ENCODE measurements around the gene FCHSD2.
A peak's percentile ranks its signal among the peaks of the same experiment; 100 is the strongest.
"Not testable (repeated sequence)": the region's sequence is repeated elsewhere in the genome, so short reads cannot be mapped to it uniquely, and the experiment has no call there.

Gene FCHSD2

DNA sequence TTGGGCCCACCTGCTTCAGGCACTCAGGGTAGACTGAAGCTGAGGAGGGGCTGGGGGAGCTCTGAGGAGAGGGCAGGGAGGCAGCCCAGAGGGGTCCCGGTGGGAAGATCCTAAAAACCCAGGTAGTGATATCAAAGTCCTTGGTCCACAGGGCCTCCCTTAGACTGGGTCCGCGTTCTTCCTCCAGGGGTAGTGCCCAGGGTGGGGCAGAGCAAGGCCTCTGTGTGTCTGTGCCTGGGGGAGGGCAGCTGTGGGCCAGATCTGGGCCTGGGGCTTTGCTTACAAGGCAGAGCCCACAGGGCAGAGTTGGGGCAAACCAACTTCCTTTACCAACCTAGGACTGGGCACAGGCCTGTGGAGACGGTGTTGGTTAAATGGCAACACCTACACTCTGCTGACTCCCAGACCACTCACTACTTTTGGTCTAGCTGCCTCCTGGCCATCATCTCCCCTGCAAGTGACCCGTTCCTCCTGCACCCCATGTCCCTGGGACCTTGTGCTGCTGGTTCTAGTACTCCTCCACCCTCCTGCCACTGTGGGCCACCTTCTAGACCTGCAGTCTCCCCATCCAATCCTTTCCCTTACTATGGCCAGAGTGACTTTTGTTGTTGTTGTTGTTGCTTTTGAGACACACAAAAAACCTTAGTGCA lies 312.1 kb downstream of the FCHSD2 start:
- no peak for DNase-seq

DNA sequence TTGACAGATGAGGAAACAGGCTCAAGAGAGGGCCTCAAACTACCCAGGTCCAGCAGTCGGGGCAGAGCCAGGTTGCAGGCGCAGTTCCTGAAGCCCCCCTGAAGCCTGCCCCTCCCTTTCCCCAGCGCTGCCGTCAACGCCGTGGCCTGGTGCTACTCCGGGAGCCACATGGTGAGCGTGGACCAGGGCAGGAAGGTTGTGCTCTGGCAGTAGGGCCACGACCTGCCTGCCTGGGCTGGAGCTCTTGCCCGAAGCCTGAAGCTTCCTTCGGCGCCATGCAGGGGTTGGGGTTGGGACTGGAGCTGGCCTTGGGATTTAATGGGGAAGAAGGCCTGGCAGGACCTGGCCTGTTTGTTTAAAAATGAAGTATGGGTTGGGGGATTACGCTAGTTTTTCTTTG lies 312.9 kb downstream of the FCHSD2 start:
- DNase-seq: no peak

DNA sequence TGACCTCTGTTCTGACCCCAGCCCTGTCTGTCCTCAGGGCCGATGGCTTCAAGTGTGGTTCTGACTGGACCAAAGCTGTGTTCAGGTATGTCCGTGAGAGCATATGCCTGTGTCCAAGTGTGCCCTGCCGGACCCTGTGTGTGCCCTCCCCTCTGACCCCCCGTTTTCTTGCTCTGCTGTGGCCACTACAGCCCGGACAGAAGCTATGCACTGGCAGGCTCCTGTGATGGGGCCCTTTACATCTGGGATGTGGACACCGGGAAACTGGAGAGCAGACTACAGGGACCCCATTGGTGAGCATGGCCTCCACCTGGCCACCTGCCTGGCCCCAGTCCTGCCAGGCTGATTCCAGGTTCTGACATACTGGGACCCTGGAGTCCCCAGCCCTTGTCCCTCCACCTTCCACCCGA lies 313.4 kb downstream of the FCHSD2 start:
- no peak for DNase-seq

DNA sequence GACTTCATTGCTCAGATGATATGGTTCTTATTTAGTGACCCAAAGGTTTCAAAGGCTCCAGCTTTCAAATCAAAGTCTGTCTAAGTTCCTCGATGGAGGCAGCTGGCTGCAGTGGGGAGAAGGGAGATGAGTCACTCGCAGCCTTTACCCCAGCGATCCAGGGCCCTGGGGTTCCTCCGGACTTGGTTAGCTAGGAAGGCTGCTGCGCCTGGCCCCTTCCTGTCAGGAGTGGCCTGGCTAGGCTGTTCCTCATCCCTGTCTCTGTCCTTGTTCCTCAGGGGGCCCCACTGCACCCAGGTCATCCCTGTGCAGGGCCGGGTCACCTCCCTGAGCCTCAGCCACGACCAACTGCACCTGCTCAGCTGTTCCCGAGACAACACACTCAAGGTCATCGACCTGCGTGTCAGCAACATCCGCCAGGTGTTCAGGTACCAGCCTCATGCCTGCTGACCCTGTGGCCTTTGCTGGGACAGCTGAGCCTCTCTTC lies 314.0 kb downstream of the FCHSD2 start:
- no peak for DNase-seq

DNA sequence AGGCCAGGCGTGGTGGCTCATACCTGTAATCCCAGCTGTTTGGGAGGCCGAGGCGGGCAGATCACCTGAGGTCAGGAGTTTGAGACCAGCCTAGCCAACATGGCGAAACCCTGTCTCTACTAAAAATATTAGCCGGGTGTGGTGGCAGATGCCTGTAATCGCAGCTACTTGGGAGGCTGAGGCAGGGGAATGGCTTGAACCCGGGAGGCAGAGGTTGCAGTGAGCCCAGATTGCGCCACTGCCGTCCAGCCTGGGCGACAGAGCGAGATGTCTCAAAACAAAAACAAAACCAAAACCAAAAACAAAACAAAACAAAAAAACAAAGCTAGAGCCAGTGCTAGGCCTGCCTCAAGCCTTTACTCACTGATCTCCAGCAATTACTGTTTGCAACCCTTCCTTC lies 314.5 kb downstream of the FCHSD2 start:
- not testable (repeated sequence) for DNase-seq

DNA sequence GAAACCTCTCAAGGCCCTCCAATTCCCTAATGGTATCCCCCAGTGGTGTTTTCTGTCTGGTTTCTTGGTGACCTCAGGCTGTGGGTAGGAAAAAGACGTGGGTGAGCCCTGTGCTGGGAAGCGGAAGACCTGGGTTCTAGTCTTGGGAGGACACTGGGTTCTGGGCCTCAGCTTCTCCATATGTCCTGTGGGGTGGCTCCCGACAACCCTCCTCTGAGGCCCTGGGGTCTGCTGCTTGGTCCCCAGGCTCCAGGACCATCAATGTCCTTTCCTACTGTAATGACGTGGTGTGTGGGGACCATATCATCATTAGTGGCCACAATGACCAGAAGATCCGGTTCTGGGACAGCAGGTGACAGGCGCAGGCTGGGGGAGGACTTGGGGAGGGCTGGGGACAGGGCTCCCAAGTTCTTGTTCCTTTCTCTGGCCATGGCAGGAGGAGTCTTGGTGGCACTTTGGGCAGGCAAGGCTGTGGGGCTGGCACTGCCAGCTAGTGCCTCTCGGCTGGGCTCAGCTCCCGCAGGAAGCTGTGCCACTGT lies 315.1 kb downstream of the FCHSD2 start:
- DNase-seq: no peak

DNA sequence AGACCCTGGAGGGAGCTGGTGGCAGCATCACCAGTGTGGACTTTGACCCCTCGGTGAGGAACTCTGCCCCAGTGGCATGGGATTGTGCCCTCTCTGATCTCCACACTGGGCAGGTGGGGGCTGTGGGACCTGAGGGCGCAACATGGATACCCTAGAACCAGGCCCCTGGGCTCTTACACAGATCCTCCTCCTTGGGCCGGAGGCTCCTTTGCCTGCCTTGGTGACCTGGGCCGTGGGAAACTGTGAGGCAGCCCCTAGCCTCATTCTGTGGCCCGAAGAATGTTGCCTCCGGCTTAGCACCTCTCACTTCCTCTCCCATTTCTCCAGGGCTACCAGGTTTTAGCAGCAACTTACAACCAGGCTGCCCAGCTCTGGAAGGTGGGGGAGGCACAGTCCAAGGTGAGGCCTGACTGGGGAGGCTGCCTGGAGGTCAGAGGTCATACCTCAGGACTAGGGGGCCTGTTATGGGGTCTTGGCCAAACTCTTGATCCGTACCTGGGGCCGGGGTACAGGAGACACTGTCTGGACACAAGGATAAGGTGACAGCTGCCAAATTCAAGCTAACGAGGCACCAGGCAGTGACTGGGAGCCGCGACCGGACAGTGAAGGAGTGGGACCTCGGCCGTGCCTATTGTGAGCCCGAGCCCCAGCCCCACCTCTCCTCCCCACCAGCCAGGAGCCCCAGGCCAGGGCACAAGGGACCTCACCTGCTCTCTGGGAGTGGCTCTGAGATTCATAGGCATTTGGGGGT lies 315.8 kb downstream of the FCHSD2 start:
- no peak for DNase-seq

DNA sequence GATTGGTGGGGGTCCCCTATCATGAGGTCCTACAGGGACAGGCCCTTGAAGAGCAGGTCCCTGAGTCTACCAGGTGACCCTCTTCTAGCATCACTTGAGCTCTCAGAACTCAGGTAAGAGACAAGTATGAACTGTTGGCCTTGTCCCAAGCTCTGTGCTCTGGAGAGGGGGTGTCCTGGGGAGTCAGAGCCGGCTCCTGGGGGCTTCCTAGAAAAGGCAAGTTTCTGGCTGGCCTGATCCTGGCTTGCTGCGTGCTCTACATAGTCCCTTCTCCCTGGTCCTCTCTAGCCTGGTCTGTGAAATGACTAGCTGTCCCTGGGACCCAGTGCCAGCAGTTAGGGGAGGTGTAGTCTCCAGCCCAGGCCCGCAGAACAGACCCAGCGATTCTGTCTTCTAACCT lies 316.5 kb downstream of the FCHSD2 start:
- no peak for DNase-seq

DNA sequence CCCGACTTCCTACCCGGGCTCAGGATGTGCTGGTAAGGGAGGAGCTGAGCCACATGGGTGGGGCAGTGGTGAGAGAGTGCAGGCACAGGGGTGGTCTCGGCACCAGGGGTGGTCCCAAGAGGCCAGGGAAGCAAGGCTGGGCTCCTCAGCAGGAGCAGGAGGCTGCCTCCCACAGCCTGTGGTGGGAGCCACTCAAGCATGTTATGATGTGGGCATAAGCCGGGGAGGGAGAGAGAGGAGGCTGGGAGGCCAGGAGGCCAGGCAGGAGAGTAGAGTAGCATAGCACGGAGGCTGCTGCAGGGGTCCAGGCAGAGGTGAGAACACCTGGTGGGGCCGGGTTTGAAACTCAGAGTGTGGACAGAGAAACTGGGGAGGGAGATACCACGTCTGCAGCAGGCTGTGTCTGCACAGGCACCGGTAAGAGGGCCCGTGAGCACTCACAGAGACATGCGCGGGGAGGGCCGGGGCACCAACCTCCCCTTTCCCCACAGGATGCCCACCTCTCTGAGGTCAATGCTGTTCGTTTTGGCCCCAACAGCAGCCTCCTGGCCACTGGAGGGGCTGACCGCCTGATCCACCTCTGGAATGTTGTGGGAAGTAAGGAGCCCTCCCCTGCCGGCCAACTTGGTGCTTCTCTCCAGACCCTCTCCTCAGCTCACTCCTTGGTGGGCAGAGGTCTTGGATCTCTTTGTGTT lies 317.2 kb downstream of the FCHSD2 start:
- no peak for DNase-seq

DNA sequence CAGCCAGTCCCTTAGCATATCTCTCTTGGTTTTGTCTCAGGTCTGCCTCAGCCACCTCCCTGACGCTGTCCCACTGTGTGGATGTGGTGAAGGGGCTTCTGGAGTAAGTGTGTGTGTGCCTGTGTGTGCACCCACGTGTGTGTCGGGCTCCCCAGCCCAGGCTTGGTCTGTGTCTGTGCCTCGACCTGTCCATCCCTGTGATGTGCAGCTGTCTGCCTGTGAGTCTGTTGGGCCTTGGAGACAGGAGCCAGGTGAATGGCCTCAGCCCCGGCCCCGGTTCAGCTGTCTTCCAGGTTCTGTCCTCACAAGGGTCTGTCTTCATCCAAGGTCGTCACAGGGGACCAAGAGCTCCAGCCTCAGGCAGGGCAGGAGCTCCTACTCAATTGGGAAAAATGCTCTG lies 318.1 kb downstream of the FCHSD2 start:
- no peak for DNase-seq

DNA sequence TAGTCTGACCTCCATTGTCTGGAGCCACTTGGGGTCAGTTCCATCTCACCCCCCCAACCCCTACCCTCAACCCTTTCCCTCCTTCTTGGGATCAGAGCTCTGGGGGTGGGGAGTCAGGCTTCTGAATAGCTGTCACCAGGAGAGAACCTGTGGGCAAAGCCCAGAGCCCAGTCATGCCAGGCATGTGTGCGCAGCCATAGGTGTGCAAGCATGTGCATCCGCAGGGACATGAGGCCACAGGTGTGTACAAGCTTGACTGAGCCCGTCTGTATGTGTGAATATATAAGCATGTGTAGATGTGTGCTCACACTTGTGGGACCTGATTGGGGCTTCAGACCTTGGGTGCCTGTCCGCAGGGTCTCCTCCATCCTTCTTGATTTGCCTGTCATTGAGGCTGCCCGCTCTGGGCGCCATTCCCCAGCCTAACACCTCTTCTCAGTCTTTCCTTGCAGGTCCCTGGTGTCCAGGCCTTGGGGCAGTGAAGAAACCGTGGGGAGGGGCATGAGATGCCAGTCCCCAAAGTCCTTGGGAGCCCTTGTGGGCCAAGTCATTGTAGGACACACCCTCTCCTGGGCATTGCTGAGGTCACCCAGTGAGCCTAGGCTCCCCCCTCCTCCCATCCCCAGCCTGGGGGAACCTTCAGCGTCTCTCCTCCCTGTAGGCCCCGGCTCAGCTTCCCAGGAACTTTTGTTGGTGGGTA lies 318.9 kb downstream of the FCHSD2 start:
- no peak for DNase-seq

DNA sequence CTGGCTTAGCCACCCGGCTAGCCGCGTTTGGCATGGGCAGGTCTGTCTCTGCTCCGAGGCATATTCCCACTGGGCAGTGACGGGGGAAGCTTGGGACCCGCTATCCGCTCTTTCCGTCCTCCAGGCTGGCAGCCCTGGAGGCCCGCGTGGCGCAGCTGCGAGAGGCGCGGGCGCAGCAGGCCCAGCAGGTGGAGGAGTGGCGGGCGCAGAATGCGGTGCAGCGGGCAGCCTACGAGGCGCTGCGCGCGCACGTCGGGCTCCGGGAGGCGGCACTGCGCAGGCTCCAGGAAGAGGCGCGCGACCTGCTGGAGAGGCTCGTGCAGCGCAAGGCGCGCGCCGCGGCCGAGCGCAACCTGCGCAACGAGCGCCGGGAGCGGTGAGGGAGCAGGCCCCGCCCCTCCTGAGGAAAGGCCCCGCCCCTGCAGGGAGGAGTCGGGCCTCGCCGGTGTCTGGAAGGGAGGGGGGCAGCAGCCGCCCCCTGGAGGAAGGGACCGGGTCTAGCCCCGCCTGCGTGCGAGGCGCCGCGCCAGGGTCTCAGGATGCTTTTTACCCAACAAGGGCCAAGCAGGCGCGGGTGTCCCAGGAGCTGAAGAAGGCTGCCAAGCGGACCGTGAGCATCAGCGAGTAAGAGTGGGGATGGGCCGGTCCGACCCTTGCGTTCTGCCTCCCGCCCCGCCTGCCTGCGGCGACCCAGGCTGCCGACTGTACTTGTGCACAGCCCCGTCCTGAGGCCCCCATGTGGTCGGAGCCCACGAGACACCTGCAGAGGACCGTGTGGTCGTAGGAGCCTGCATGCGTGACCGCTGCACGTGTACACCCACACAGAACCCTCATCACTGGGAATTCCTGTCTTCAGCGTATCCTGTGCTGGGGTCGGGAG lies 320.0 kb downstream of the FCHSD2 start:
- peak; percentile 94 for DNase-seq

DNA sequence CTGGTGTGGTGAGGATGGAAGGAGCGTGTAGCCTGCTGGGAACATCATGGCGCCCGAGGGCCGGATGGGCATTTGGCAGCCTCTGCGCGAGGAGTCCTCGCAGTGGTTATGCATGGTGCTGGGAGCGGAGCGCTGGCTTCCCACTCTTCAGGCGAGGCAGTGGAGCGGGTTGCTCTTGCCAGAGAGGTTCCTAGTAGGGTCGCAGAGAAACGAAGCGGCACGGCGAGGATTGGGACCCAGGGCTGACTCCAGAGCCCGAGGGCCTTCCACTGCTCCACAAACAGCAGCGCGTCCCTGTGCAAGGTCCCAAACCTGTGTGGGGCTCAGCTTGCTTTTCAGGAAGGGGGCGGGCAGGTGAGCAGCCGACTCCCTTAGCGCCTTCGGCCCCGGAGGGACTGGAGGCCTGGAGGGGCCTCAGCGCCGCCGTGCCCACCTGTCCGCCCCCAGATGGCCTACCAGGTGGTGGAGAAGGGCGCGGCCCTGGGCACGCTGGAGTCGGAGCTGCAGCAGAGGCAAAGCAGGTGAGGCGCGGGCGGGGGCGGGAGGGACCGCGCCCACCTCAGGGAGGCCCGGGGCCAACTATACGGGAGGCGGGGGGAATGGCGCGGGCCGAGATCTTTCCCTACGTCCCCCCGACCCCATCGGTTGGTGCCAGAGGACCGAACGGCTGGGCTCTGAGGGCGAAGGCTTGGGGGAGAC lies 320.7 kb downstream of the FCHSD2 start:
- DNase-seq: peak; percentile 44

DNA sequence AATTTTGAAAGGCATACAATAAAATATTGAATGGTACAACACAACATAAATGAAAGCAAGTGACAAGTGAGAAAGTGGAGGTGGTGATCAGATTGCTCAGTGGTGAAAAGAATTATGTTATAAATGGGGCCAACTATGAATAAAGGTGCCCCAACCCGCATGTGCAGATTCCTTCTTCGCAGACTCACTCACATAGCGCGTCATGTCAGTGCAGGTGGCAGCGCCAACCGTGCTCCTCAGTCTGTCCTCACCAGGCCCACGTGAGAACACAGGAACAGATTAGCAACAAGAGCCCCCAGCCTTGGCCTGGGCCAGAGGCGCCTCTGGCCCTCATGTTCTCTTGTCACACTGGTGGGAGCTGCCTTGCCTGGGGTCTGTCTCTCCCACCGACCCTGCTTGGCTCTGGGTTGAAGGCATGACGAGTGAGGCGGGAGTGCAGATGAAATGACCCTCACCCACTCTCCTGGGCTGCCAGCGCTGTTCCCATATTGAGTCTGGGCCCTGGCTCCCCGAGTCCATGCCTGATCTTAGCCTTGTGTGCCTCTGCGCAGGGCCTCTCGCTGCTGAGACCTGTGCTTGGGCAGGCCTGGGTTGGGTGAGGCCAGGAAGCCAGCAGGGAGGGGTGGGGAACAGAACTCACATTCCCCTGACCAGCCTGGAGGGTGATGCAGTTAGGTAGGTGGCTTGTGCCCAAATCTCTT lies 321.5 kb downstream of the FCHSD2 start:
- DNase-seq: no peak

DNA sequence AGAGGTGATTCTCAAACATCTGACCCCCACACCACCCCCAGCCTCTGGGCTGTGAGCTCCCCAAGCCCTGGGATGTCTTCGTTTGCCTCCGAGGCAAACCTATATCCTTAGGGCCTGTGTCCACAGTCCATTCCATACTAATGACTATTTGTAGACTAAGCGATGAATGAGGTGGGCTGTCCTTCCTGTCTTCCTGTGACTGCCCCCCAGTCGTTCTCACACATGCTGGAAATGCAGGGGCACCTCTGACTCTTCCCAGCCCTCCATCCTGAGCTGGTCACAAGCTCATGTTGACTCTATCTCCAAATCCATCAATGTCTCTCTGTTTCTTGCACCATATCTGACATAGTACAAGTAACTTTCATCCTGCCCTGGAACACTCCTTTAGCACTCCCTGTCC lies 323.1 kb downstream of the FCHSD2 start:
- no peak for DNase-seq

DNA sequence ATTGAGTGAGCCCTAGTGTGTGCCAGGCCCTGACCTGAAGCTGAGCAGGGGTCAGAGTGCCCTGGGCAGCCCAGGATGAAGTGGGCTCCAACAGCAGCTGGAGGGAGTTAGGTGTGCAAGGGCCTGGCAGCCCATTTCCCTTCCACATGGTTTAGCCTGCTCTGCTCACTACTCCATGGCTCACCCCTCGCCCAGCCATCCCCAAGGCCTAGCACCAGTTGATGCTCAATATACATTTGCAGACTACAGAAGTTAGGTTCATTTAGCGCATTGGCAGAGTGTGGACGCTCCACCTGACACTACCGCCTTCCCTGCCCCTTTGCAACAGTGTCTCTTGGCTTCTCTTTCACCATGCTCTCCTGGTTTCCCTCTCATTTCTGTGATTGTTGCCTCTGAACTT lies 324.2 kb downstream of the FCHSD2 start:
- DNase-seq: no peak

DNA sequence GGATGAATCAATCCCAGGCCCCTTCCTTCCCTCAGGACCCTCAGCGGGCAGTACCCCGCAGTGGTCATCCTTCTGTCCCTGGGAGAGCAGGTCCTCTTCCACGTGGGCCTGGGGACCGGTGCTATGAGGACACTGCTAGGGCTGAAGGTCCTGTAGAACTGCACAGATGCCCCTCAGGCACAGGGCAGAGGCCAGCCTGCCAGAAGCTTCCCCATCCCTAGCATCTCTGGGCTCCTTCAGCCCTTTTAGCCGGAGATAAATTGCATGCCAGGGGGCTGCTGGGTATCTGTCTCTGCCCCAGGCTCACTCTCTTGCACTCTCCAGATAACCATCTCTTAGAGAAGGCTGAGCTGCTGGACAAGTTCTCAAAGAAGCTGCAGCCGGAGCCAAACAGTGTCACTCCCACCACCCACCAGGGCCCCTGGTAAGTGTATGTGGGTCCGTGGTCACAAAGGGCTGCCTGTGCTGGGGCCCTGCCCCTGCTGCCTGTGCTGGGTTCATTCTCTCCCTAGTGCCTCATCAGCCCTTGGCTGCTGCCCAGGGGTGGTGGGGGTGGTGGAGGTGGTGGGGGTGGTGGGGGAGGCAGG lies 325.6 kb downstream of the FCHSD2 start:
- DNase-seq: no peak

DNA sequence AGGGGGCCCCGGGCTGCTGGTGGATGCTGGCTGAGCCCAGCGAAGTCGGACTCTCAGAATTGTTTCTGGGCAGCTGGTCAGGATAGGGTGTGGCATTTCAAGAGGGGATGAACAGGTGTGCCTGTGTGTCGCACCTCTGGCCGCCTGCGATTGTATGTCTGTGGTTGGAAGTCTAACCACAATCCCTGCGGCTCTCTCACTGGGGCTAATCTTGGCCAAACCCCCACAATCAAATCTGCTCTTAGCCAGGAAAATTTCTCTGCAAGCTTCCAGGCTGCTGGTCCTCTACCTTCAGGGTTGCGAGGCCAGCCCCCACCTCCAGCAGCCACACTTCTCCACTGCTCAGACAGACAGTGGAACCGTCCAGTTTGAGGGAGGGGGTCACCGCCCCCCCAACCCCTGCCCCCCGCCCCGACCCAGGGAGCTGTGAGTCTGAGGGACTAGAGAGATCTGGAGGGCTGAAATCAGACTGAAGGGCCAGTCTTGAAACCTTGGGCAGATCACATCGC lies 327.0 kb downstream of the FCHSD2 start:
- no peak for DNase-seq

DNA sequence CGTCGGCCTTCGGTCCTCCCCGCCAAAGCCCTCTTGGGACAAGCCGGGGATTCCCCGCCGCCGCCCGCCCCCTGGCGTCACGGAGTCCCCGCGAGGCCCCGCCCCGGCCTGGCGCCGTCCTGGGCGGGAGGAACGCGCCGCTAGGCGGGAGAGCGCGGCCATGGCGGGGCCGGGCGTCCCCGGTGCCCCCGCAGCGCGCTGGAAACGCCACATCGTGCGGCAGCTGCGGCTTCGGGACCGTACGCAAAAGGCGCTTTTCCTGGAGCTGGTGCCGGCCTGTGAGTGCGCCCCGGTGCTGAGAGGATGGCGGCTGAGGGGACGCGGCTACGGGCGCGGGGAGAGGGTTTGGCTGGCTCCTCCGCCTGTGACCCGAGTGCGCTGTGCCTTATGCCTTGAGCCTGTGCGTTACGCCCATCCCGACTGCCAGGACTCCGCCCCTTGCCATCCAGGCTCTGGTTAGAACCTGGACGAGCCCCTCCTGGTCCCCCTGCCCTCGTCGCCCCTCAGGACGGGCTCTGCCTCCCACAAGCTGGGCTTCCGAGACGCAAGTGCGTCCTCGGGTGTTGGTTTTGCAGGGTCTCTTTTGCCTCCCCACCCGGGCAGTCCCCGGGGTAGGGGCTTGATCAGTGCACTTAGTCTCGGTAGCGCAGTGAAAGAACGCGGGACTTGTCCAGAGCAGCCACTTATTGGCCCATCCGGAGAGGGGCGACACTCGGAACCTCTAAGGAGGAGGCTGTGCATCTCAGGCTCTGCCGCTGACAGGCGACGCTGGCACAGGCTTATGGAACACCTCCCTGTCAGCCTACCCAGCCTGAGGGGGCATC lies 327.6 kb downstream of the FCHSD2 start, which contains the start of gene ATG16L2:
Gene ATG16L2, plus strand, starts transcription at position 126 of the 824 bp plus-strand sequence. Its CDS starts 35 bp downstream, at position 161.
- peak; percentile 87 for DNase-seq
